Measurements from ENCODE around the gene ZDHHC13.

The ZDHHC13 gene

GRCh38 chr11:19173004-19173689, 56.2 kb downstream of the ZDHHC13 start:
- DNase-seq (ENCODE audit: low read depth) = no peak

DNA sequence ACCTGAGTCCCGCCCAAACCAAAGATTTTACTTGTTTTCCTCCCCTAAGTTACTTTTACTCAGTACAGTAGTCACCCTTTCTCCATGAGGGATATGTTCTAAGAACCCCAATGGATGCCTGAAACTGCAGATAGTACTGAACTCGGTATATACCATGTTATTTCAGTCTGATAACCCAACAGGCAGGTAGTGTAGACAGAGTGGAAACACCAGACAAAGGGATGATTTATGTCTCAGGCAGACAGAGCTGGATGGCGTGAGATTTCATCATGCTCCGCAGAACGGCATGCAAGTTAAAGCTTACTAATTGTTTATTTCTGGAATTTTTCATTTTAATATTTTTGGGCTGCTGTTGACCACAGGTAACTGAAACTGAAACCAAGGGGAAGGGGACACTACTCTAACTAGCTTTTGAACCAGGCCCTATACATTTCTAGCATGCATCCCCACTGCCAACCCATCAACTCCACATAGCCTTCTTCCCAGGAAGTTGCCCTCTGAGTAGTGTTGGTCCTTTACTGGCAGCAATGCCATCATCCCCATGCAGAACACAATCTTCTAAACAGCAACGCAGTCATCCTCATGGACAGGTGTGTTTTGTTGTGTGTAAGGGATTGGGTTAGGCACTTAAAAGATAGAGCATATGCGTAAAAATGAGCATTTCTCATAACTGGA, 57.1 kb downstream of the ZDHHC13 start:
- DNase-seq (ENCODE audit: low read depth) = no peak

DNA sequence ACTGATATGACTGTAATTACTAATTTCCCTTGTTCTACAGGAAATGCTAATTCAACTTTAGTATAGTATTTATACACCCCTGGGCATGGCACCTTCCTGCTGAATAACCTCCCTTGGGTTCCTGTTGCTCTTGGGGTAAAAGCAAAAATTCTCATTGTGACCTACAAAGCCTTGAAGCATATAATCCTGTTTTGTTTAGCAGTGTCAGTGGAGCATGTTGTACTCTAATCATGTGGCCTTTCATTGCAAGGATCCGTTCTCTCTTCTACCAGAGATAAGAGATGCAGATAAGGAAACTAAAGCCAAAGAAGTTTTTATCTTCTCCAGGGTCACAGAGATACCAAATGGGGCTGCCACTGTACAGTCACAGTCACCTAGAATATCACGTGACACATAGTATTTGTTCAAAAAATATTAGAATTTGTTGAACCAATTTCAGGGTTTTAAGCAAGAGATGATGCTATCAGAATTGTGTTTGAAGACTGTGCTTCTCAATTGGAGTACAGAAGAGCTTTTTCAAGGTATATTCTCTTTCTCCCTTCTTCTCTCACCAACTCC, 59.7 kb downstream of the ZDHHC13 start:
- no peak for DNase-seq (ENCODE audit: low read depth)

- DNase-seq (ENCODE audit: low read depth) = no peak
Measured at GRCh38 chr11:19181531-19182261, 64.7 kb downstream of the ZDHHC13 start.

- DNase-seq (ENCODE audit: low read depth) = no peak
Measured at GRCh38 chr11:19183646-19184045, 66.7 kb downstream of the ZDHHC13 start.

GRCh38 chr11:19185036-19185435, 68.1 kb downstream of the ZDHHC13 start:
- no peak for DNase-seq (ENCODE audit: low read depth)

DNA sequence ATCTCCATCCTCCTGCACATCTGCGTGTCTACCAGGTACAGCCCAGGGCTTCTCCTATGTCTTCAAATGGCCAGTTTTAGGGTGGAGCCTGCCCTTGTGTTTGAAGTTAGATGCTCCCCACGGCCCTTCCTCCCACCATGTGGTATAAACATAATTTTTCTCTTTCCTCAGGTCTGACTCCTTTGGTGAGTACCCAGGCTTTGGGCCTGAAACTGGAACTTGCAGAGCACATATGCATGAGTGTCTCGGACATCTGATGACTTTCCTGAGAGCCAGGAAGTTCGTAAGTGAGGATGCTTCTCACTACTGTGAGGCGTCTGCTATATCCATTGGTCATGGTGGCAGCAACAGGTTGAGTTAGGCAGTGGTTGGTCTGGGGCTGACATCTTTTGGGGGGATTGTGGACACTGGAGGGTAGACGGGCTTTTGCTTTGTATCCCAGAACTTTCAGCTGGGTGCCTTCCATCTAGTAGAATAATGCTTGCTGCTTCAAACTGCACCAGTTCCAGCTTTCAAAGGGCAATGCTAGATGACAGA, 68.6 kb downstream of the ZDHHC13 start:
- DNase-seq (ENCODE audit: low read depth) = no peak

- DNase-seq (ENCODE audit: low read depth) = no peak
Measured at GRCh38 chr11:19187114-19187832, 70.3 kb downstream of the ZDHHC13 start.

DNA sequence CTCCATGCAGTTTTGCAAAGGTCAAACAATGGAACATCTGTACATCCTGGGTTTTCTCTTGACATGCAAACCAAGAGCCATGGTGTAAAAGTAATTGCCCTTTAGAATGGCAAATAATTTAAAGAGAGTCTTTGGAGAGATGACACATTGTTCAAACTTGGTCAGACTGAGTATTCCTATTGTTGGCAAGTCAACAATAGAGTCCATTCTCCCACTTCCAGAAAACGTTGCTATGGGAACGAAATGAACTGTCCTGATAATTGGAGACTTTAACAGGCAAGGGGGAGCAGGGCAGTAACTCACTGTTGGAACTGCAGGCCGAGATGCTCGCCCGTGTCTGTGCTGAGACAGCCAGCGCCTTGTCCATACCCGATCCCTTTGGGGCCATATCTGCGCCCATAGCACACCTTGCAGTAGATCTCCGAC, 70.9 kb downstream of the ZDHHC13 start:
- DNase-seq (ENCODE audit: low read depth) = no peak

GRCh38 chr11:19191530-19192169, 74.7 kb downstream of the ZDHHC13 start:
- no peak for DNase-seq (ENCODE audit: low read depth)

DNA sequence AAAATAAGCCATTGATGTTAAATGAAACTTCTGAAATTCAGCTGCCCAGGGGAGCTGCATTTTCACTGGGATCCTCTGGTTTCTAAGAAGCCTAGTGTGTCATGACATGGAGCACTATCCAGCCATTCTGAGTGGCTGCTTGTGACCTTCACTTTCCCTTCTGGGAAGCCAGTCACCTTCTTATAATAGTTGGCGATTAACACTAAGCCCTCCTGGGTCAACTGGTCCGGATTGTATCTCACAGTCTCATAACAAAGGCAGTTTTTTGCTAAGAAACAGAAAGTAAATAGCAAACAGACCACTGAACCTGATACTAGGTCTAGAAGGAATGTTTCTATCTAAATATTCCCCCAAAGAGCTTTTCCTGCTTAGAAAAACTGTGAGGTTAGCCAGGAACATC, 76.9 kb downstream of the ZDHHC13 start:
- DNase-seq (ENCODE audit: low read depth) = no peak

GRCh38 chr11:19194620-19195308, 77.8 kb downstream of the ZDHHC13 start:
- no peak for DNase-seq (ENCODE audit: low read depth)

DNA sequence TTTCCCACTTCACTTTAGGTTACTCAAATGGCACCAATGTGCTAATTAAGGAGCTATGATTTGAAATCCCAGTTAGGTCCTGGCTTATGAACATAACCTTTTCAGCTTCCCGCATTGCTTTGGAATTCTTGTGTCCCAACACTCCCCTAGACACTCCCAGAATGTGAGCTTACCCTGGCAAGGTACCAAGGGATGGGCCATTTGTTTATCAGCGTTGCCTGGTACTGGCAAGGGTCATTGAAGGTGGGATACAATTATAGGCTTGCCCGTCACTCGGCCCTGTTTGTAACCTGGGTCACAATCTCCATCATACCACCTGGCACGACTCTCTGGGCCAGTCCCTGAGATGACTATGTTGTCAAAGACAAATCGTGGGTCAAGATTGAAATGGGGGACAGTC, 79.5 kb downstream of the ZDHHC13 start:
- no peak for DNase-seq (ENCODE audit: low read depth)

- DNase-seq (ENCODE audit: low read depth) = no peak
Measured at GRCh38 chr11:19199048-19199447, 82.1 kb downstream of the ZDHHC13 start.

DNA sequence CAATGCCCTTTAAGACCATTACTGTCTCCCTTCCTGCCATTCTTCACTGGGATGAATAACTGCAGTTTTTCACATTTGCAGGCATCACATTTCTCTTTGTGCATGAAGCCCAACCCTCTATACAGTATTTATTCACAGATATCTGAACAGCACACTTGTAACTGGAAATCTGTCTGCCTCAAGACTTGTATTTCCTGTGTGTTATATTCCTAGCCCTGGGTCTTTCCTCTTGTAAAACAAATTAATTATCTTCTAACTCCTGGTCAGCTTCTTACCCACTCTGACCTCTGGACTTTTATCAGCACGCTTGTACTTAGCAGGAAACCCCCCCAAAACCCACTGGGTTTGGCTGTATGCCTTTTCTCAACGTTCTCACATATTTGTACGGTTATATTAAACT, 82.8 kb downstream of the ZDHHC13 start:
- no peak for DNase-seq (ENCODE audit: low read depth)

GRCh38 chr11:19200410-19201201, 83.6 kb downstream of the ZDHHC13 start:
- peak; percentile 28 for DNase-seq (ENCODE audit: low read depth)

- no peak for DNase-seq (ENCODE audit: low read depth)
Measured at GRCh38 chr11:19201737-19202605, 85.0 kb downstream of the ZDHHC13 start, which contains the start of gene CSRP3. CSRP3 (minus strand) TSS chr11:19201983; CDS start chr11:19192448, 9,535 bp downstream.

DNA sequence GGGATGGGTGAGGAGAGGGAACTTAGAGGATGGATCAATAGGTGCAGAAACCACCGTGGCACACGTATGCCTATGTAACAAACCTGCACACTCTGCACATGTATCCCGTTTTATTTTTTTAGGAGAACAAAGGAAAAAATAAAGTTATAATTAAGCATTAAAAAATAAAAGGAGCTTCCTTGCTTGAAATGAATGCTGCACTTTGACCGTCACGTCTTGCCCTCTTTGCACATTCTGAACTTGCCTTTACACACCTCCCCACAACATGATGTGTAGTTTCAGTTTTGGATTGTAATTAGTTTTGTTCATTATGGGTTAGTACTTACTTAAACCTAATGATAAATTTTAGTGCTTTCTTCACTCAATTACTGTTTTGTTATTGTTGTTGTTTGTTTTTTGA, 87.9 kb downstream of the ZDHHC13 start:
- no peak for DNase-seq (ENCODE audit: low read depth)

GRCh38 chr11:19208181-19208580, 91.2 kb downstream of the ZDHHC13 start:
- DNase-seq (ENCODE audit: low read depth) = no peak
